Measurements from ENCODE around the gene DUS1L.

Gene DUS1L

GRCh38 chr17:82101767-82102679 lies 36.4 kb upstream of the DUS1L start:
- H3K4me3 ChIP-seq (ENCODE audit: low read depth, low read length): no peak overlapping the region
- DNase-seq (ENCODE audit: low read depth): no peak
- no peak for TF ChIP-seq CTCF (IDR thresholded peaks at IDR 0.05; ENCODE audit: insufficient read depth, low read depth, low read length, missing control alignments)

GRCh38 chr17:82101301-82101715 lies 35.7 kb upstream of the DUS1L start:
- peak; percentile 1 for DNase-seq (ENCODE audit: low read depth)
- no peak for TF ChIP-seq CTCF (IDR thresholded peaks at IDR 0.05; ENCODE audit: insufficient read depth, low read depth, low read length, missing control alignments)
- H3K4me3 ChIP-seq (ENCODE audit: low read depth, low read length): no peak overlapping the region

- peak overlapping the region; percentile 89 for H3K4me3 ChIP-seq (ENCODE audit: low read depth, low read length)
Measured at GRCh38 chr17:82100502-82101298, 35.1 kb upstream of the DUS1L start.

GRCh38 chr17:82098939-82099763 lies 33.5 kb upstream of the DUS1L start:
- peak; percentile 58 for DNase-seq (ENCODE audit: low read depth)
- peak overlapping the region; percentile 89 for H3K4me3 ChIP-seq (ENCODE audit: low read depth, low read length)
- TF ChIP-seq CTCF (IDR thresholded peaks at IDR 0.05; ENCODE audit: insufficient read depth, low read depth, low read length, missing control alignments): no peak

More at GRCh38 chr17:82100502-82101298, 35.1 kb upstream of the DUS1L start:
- peak; percentile 17 for DNase-seq (ENCODE audit: low read depth)
- no peak for TF ChIP-seq CTCF (IDR thresholded peaks at IDR 0.05; ENCODE audit: insufficient read depth, low read depth, low read length, missing control alignments)

GRCh38 chr17:82098169-82098938 lies 32.8 kb upstream of the DUS1L start, which contains the start of gene FASN:
TSS of gene FASN (minus strand) at chr17:82098236. CDS start at chr17:82096445, 1,791 bp downstream.
- peak; percentile 38 for TF ChIP-seq CTCF (IDR thresholded peaks at IDR 0.05; ENCODE audit: insufficient read depth, low read depth, low read length, missing control alignments)
- peak within 1 kb of the TSS; percentile 94 for H3K4me3 ChIP-seq (ENCODE audit: low read depth, low read length)
- DNase-seq (ENCODE audit: low read depth): peak; percentile 98

- no peak for DNase-seq (ENCODE audit: low read depth)
- no peak for TF ChIP-seq CTCF (IDR thresholded peaks at IDR 0.05; ENCODE audit: insufficient read depth, low read depth, low read length, missing control alignments)
- H3K4me3 ChIP-seq (ENCODE audit: low read depth, low read length): peak overlapping the region; percentile 94
Measured at GRCh38 chr17:82097919-82098168, 32.2 kb upstream of the DUS1L start.

All from GM12865 (cell line).